K562 (cell line): ENCODE results near the gene ZSCAN2.
"Not testable (repeated sequence)": the region's sequence is repeated elsewhere in the genome, so short reads cannot be mapped to it uniquely, and the experiment has no call there.

Source experiments
- CCAR2 ChIP-seq: fragments of 200-400 bp; formaldehyde crosslinking; IDR thresholded peaks from 2 replicates; pipeline ENCODE4 v1.6.1; 2017; ENCODE audit warnings: mild to moderate bottlenecking, low read depth, low read length
- CSDE1 ChIP-seq, 2 experiments: fragments of 450-650 bp; IDR thresholded peaks; 2 replicates each; pipeline ENCODE4 v1.6.1; 2016; ENCODE audit warnings: mild to moderate bottlenecking in 1 of 2
- JUNB ChIP-seq: fragments of 450-650 bp; formaldehyde crosslinking; conservative IDR thresholded peaks from 2 replicates; pipeline ENCODE4 v1.4.0; 2020; ENCODE audit warnings: mild to moderate bottlenecking
- MLLT1 ChIP-seq, 2 experiments: fragments of 450-650 bp; IDR thresholded peaks; 2 replicates each; pipeline ENCODE4 v1.6.1; 2016
- MYC ChIP-seq, 2 experiments: fragments of 250-450 bp in 1 of 2; sonication (Bioruptor Pico) in 1 of 2; IDR thresholded peaks; 2 replicates each; pipeline versions ENCODE4 v1.5.1 to v1.6.1; 2012 to 2021; ENCODE audit warnings: low read depth in 2 of 2, borderline replicate concordance in 1 of 2, improper control_type of control experiment in 1 of 2, low read length in 1 of 2, mild to moderate bottlenecking in 1 of 2, moderate library complexity in 1 of 2
- SMC3 ChIP-seq: conservative IDR thresholded peaks from 2 replicates; pipeline ENCODE4 v1.6.1; 2011; ENCODE audit warnings: low read depth, low read length, improper control_type of control experiment; ENCODE audit not compliant: insufficient read depth
- TAL1 ChIP-seq: fragments of 450-650 bp; IDR thresholded peaks from 2 replicates; pipeline ENCODE4 v1.6.1; 2016; ENCODE audit warnings: mild to moderate bottlenecking
- ZNF436 ChIP-seq: fragments of 250-450, 450-650 bp; sonication (Bioruptor Pico); formaldehyde crosslinking; IDR thresholded peaks from 2 replicates; pipeline ENCODE4 v1.7.0; 2020; ENCODE audit warnings: mild to moderate bottlenecking
- TF ChIP-seq, protein P1 (sequence below), 3 experiments: IDR thresholded peaks in 2 of 3; conservative IDR thresholded peaks in 1 of 3; 2 replicates each; pipeline ENCODE4 v1.5.1; 2011 to 2012; ENCODE audit warnings: low read length in 3 of 3, mild to moderate bottlenecking in 3 of 3, control low read depth in 2 of 3, improper control_type of control experiment in 1 of 3, inconsistent platforms in 1 of 3, low read depth in 1 of 3, mixed read lengths in 1 of 3, moderate library complexity in 1 of 3; ENCODE audit not compliant: insufficient read depth in 2 of 3
- TF ChIP-seq, protein P2 (sequence below), 2 experiments: fragments of 450-650 bp in 1 of 2; sonication (generic) in 1 of 2; formaldehyde crosslinking; conservative IDR thresholded peaks; 2 replicates each; pipeline versions ENCODE4 v1.4.0 to v1.8.1; 2020 to 2022; ENCODE audit warnings: mild to moderate bottlenecking in 1 of 2, missing genetic modification reagents in 1 of 2

GRCh38 chr15:84641871-84642270 is 41.1 kb downstream of the ZSCAN2 start:
- TF ChIP-seq SMC3; MYC (IDR thresholded peaks at IDR 0.05; ENCODE audit: low read depth, low read length); MYC (CRISPR knock-in tag; IDR thresholded peaks at IDR 0.05; ENCODE audit: borderline replicate concordance, low read depth); ZNF436; JUNB (CRISPR knock-in tag); MLLT1 (IDR thresholded peaks at IDR 0.05); TAL1; CCAR2; CSDE1 (IDR thresholded peaks at IDR 0.05): not testable (repeated sequence)
- TF ChIP-seq, protein P1, sequence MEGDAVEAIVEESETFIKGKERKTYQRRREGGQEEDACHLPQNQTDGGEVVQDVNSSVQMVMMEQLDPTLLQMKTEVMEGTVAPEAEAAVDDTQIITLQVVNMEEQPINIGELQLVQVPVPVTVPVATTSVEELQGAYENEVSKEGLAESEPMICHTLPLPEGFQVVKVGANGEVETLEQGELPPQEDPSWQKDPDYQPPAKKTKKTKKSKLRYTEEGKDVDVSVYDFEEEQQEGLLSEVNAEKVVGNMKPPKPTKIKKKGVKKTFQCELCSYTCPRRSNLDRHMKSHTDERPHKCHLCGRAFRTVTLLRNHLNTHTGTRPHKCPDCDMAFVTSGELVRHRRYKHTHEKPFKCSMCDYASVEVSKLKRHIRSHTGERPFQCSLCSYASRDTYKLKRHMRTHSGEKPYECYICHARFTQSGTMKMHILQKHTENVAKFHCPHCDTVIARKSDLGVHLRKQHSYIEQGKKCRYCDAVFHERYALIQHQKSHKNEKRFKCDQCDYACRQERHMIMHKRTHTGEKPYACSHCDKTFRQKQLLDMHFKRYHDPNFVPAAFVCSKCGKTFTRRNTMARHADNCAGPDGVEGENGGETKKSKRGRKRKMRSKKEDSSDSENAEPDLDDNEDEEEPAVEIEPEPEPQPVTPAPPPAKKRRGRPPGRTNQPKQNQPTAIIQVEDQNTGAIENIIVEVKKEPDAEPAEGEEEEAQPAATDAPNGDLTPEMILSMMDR (IDR thresholded peaks at IDR 0.05 in 2 of 3, conservative IDR thresholded peaks at IDR 0.05 in 1 of 3; ENCODE audit: insufficient read depth in 2 of 3, low read depth in 1 of 3, low read length in 3 of 3) = not testable (repeated sequence)
- TF ChIP-seq, protein P2, sequence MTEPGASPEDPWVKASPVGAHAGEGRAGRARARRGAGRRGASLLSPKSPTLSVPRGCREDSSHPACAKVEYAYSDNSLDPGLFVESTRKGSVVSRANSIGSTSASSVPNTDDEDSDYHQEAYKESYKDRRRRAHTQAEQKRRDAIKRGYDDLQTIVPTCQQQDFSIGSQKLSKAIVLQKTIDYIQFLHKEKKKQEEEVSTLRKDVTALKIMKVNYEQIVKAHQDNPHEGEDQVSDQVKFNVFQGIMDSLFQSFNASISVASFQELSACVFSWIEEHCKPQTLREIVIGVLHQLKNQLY (CRISPR knock-in tag; conservative IDR thresholded peaks at IDR 0.05) = not testable (repeated sequence)
